Measurements from ENCODE around the gene ZNF474.

ZNF474 gene

DNA sequence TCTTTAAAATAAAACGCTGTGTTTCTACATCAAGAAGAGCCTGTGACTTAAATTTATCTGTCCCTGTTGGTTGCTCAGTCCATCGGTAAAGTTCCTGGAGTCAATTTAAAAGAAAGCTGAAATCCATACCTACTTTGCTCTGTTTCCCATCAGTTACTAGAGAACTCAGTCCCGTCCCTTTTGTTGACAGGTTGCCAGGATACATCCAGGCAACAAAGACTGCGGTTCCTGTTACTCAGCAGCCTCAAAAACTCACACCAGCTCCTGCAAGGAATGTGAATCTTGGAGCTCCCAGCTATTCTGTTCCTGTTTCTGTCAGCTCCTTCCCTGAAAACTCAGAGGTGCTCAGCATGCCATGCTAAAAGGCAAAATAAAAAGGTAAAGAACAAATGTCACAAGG lies at the start of gene ZNF474:
TSS of gene ZNF474 (plus strand) at position 241 of the 400 bp plus-strand sequence. CDS start 22,445 bp downstream, outside the sequence.
- Histone ChIP-seq H3K4me1 (ENCODE audit: low read depth, poor library complexity, severe bottlenecking) (no peaks in the 10 kb centered on the region), H2AFZ (ENCODE audit: low read depth) (no peak within 1 kb of the TSS), H3K27me3 (ENCODE audit: insufficient read depth, low read depth) (no peaks in the 10 kb centered on the region), H3K4me2 (no peak within 1 kb of the TSS), H3K36me3 (ENCODE audit: insufficient read depth) (no peaks in the 10 kb centered on the region), H3K4me3 (IDR thresholded peaks at IDR 0.05; ENCODE audit: insufficient read depth, low read depth, low read length) (no peak within 1 kb of the TSS), H3K9ac (no peak within 1 kb of the TSS), H3K79me2 (ENCODE audit: insufficient read depth, low read depth) (no peaks in the 10 kb centered on the region), H4K20me1 (ENCODE audit: insufficient read depth) (no peaks in the 10 kb centered on the region), H3K27ac (no peak within 1 kb of the TSS)
- TF ChIP-seq, protein P1, sequence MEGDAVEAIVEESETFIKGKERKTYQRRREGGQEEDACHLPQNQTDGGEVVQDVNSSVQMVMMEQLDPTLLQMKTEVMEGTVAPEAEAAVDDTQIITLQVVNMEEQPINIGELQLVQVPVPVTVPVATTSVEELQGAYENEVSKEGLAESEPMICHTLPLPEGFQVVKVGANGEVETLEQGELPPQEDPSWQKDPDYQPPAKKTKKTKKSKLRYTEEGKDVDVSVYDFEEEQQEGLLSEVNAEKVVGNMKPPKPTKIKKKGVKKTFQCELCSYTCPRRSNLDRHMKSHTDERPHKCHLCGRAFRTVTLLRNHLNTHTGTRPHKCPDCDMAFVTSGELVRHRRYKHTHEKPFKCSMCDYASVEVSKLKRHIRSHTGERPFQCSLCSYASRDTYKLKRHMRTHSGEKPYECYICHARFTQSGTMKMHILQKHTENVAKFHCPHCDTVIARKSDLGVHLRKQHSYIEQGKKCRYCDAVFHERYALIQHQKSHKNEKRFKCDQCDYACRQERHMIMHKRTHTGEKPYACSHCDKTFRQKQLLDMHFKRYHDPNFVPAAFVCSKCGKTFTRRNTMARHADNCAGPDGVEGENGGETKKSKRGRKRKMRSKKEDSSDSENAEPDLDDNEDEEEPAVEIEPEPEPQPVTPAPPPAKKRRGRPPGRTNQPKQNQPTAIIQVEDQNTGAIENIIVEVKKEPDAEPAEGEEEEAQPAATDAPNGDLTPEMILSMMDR (conservative IDR thresholded peaks at IDR 0.05; ENCODE audit: low read depth, low read length): no peak

DNA sequence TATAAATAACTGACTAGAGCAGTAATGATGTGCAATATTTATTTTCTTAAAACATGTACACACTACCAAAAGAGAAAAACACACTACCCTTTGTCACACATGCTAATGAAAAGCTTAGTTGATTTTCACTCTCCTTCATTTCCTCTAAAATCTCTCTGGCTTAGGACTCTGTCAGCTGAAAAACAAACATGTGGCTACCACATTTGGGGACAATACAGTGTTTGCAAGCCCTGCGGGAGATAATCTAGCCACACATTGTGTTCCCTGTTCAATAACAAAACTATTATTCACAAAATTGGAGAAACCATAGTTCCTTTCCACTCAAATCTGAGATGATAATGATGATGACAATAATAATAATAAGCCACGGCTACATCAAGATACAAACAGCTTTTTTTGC lies 47.8 kb upstream of the ZNF474 start:
- no peaks in the 10 kb centered on the region for H3K27me3 ChIP-seq (ENCODE audit: insufficient read depth, low read depth)
- no peak overlapping the region for H3K4me3 ChIP-seq (IDR thresholded peaks at IDR 0.05; ENCODE audit: insufficient read depth, low read depth, low read length)
- H3K27ac ChIP-seq: no peak overlapping the region
- H3K4me1 ChIP-seq (ENCODE audit: low read depth, poor library complexity, severe bottlenecking): peaks cover 36% of the 10 kb centered on the region
- H3K79me2 ChIP-seq (ENCODE audit: insufficient read depth, low read depth): no peaks in the 10 kb centered on the region
- no peaks in the 10 kb centered on the region for H4K20me1 ChIP-seq (ENCODE audit: insufficient read depth)
- no peaks in the 10 kb centered on the region for H3K36me3 ChIP-seq (ENCODE audit: insufficient read depth)
- TF ChIP-seq, protein P1 (conservative IDR thresholded peaks at IDR 0.05; ENCODE audit: low read depth, low read length): no peak
- no peak overlapping the region for H3K4me2 ChIP-seq
- H3K9ac ChIP-seq: no peak overlapping the region
- no peak overlapping the region for H2AFZ ChIP-seq (ENCODE audit: low read depth)

DNA sequence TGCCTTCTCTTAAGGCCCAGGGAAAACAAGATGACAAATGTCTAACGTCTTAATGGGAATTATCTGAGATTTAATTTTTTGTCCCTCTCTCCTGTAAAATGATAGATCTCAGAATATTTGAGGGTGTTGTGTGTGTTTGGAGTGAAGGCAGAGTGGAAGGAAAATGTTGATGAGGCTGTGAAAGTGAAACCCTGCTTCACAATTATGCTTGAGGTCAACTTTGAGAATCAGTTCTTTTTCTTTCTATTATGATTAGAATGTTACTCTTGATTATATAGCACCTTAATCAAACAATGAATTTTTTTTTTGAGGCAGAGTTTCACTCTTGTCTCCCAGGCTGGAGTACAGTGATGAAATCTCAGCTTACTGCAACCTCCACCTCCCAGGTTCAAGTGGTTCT lies 45.8 kb upstream of the ZNF474 start:
- H3K4me1 ChIP-seq (ENCODE audit: low read depth, poor library complexity, severe bottlenecking): peaks cover 36% of the 10 kb centered on the region
- H3K36me3 ChIP-seq (ENCODE audit: insufficient read depth): no peaks in the 10 kb centered on the region
- H3K27me3 ChIP-seq (ENCODE audit: insufficient read depth, low read depth): no peaks in the 10 kb centered on the region
- peak overlapping the region; percentile 58; the same call in 1 of the 2 replicates for H3K4me2 ChIP-seq
- H2AFZ ChIP-seq (ENCODE audit: low read depth): no peak overlapping the region
- peak overlapping the region; percentile 25; the same call in 1 of the 2 replicates for H3K27ac ChIP-seq
- no peaks in the 10 kb centered on the region for H4K20me1 ChIP-seq (ENCODE audit: insufficient read depth)
- H3K9ac ChIP-seq: no peak overlapping the region
- no peaks in the 10 kb centered on the region for H3K79me2 ChIP-seq (ENCODE audit: insufficient read depth, low read depth)
- H3K4me3 ChIP-seq (IDR thresholded peaks at IDR 0.05; ENCODE audit: insufficient read depth, low read depth, low read length): no peak overlapping the region
- TF ChIP-seq, protein P1 (conservative IDR thresholded peaks at IDR 0.05; ENCODE audit: low read depth, low read length): no peak

GRCh38 chr5:122085041-122085440 lies 44.3 kb upstream of the ZNF474 start:
- Histone ChIP-seq H3K79me2 (ENCODE audit: insufficient read depth, low read depth) (no peaks in the 10 kb centered on the region), H3K9ac (no peak overlapping the region), H3K4me1 (ENCODE audit: low read depth, poor library complexity, severe bottlenecking) (peaks cover 51% of the 10 kb centered on the region)

More at GRCh38 chr5:122085041-122085440, 44.3 kb upstream of the ZNF474 start:
- no peak overlapping the region for H2AFZ ChIP-seq (ENCODE audit: low read depth)
- TF ChIP-seq, protein P1 (conservative IDR thresholded peaks at IDR 0.05; ENCODE audit: low read depth, low read length): no peak
- no peaks in the 10 kb centered on the region for H4K20me1 ChIP-seq (ENCODE audit: insufficient read depth)
- no peak overlapping the region for H3K4me2 ChIP-seq
- no peaks in the 10 kb centered on the region for H3K27me3 ChIP-seq (ENCODE audit: insufficient read depth, low read depth)
- H3K27ac ChIP-seq: no peak overlapping the region
- H3K36me3 ChIP-seq (ENCODE audit: insufficient read depth): no peaks in the 10 kb centered on the region
- no peak overlapping the region for H3K4me3 ChIP-seq (IDR thresholded peaks at IDR 0.05; ENCODE audit: insufficient read depth, low read depth, low read length)
